Caco-2 (cell line): ENCODE data around the gene FNDC11. TPM values are rescaled to one million over a fixed set of nuclear protein-coding genes. Genes with fewer than 3 reads are reported as not detected.

Experiments
- BruUV-seq: library from RNA; stranded (reverse); fragments of 400-500 nt; replicated peaks from 2 replicates; lab custom pipeline; 2021; lab: Mats Ljungman, UMichigan
- CTCF ChIA-PET: fragments of 300-600 bp; sonication (Branson Sonifier 250); formaldehyde crosslinking; loops from one replicate; lab custom pipeline; 2022; ENCODE audit warnings: antibody characterized with exemption; lab: Charles Lee
- POLR2A ChIA-PET: fragments of 300-600 bp; sonication (Branson Sonifier 250); formaldehyde crosslinking; loops from one replicate; lab custom pipeline; 2022; ENCODE audit warnings: antibody characterized with exemption; lab: Charles Lee
- DNase-seq, 2 experiments: peaks; one replicate each; pipeline versions ENCODE4 v3.0.0 to v3.0.0-alpha.2; 2020 to 2022
- H3K27me3 ChIP-seq: replicated peaks from 2 replicates; pipeline ENCODE4 v1.6.0; 2011; ENCODE audit warnings: low read length; ENCODE audit not compliant: control insufficient read depth, insufficient read depth
- H3K36me3 ChIP-seq: 2 replicates; pipeline ENCODE4 v1.5.1; 2011; ENCODE audit warnings: low read length; ENCODE audit not compliant: control insufficient read depth, insufficient read depth
- H3K4me1 ChIP-seq: fragments of 250-450 bp; sonication (Bioruptor Pico); 2 replicates; pipeline ENCODE4 v1.5.1; 2020; ENCODE audit warnings: mild to moderate bottlenecking
- H3K4me3 ChIP-seq: 2 replicates; pipeline ENCODE4 v1.5.1; 2011; ENCODE audit warnings: low read depth, mild to moderate bottlenecking, control low read depth, low read length
- H3K9me3 ChIP-seq: fragments of 250-450 bp; sonication (Bioruptor Pico); 2 replicates; pipeline ENCODE4 v1.5.1; 2020; ENCODE audit warnings: mild to moderate bottlenecking, moderate library complexity
- H3K27ac Mint-ChIP-seq: one replicate; pipeline ENCODE4 v1.8.0; 2022; ENCODE audit warnings: mixed read lengths; ENCODE audit not compliant: unreplicated experiment
- H3K27me3 Mint-ChIP-seq: one replicate; pipeline ENCODE4 v1.8.0; 2022; ENCODE audit warnings: mixed read lengths; ENCODE audit not compliant: insufficient read depth, unreplicated experiment
- H3K36me3 Mint-ChIP-seq: one replicate; pipeline ENCODE4 v1.8.0; 2022; ENCODE audit warnings: mild to moderate bottlenecking, mixed read lengths; ENCODE audit not compliant: insufficient read depth, unreplicated experiment
- H3K4me1 Mint-ChIP-seq: one replicate; pipeline ENCODE4 v1.8.0; 2022; ENCODE audit warnings: low read depth, mixed read lengths; ENCODE audit not compliant: unreplicated experiment
- H3K4me3 Mint-ChIP-seq: one replicate; pipeline ENCODE4 v1.8.0; 2022; ENCODE audit warnings: mild to moderate bottlenecking, moderate library complexity, mixed read lengths; ENCODE audit not compliant: unreplicated experiment
- H3K9me3 Mint-ChIP-seq: one replicate; pipeline ENCODE4 v1.8.0; 2022; ENCODE audit warnings: mixed read lengths; ENCODE audit not compliant: unreplicated experiment
- CTCF ChIP-seq, 2 experiments: fragments of 200-600 bp in 1 of 2; IDR thresholded peaks; 1 replicate in 1 of 2; 2 replicates in 1 of 2; pipeline versions ENCODE4 v1.5.1 to v1.8.0; 2011 to 2022; ENCODE audit warnings: antibody characterized with exemption in 1 of 2, control low read depth in 1 of 2, inconsistent platforms in 1 of 2, low read depth in 1 of 2, low read length in 1 of 2, mild to moderate bottlenecking in 1 of 2, moderate library complexity in 1 of 2; ENCODE audit not compliant: insufficient read depth in 1 of 2, severe bottlenecking in 1 of 2, unreplicated experiment in 1 of 2
- intact Hi-C: fragments of 100-400 bp; cut with micrococcal nuclease; formaldehyde crosslinking; loops from one replicate; pipeline ENCODE4 v1.10.0; 2022; ENCODE audit not compliant: unreplicated experiment
- total RNA-seq: library from RNA; stranded (reverse); gene quantifications from 2 replicates; pipeline ENCODE4 v1.2.3, GENCODE V29; 2022

Gene FNDC11
- total RNA-seq, 1 experiment from 2014 or later, result not detected

DNA sequence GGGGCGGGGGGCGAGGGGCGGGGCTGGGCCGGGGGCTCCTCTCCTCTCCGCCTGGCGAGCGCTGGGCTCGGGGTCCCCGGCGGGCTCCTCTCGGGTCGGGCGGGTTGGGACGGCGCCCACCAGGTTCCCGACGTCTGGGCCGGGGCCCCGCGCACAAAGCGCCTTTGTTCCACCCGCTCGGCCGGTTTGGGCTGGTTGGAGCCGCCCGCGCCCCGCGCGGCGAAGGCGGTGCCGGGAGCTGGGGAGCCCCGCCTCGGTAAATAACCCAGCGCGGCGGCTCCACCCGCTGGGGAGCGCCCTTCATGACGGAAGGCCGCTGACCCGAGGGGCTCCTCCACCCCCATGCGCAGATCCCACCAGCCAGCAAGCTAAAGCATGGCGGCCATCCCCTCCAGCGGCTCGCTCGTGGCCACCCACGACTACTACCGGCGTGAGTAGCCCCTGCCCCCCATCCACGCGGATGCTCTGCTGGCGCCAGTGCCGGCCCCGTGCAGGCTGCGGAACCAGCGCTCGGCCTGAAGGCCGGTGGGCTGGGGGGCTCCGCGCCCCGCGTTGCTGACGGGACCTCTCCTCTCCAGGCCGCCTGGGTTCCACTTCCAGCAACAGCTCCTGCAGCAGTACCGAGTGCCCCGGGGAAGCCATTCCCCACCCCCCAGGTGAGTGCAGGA lies 32.9 kb upstream of the FNDC11 start:
- TSS peak; percentile 72 for BruUV-seq
- ChIA-PET POLR2A (interaction anchor here (0.6 to 2.4 kb wide), 25 partner anchors 10 to 727 kb away, joined by 3 to 21 read pairs (median 6); partner anchors contain the start of genes ARFRP1, GMEB2, HELZ2 and PRPF6), CTCF (interaction anchor here (0.5 to 2.5 kb wide), 14 partner anchors 9 to 1653 kb away, joined by 3 to 20 read pairs (median 6); partner anchors contain the start of gene ARFGAP1)

DNA sequence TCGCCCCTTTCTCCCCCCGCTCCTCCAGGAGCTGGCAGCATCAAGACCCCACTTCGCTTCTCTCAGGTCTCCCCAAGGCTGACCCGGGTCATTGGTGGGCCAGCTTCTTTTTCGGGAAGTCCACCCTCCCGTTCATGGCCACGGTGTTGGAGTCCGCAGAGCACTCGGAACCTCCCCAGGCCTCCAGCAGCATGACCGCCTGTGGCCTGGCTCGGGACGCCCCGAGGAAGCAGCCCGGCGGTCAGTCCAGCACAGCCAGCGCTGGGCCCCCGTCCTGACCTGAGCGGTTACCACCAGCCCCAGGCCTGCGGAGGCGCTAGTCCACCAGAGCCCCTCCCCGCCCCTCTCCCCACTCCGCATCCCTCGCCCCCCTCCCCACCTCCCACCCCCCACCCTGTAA lies 32.4 kb upstream of the FNDC11 start:
- DNase-seq, result no peak
- ChIA-PET POLR2A (interaction anchor here (0.6 to 2.4 kb wide), 24 partner anchors 9 to 727 kb away, joined by 3 to 21 read pairs (median 6); partner anchors contain the start of genes ARFRP1, GMEB2, HELZ2 and PRPF6), CTCF (interaction anchor here (0.9 to 2.5 kb wide), 9 partner anchors 8 to 298 kb away, joined by 3 to 20 read pairs (median 6); no protein-coding TSS in a partner anchor)
- no peaks in the 10 kb centered on the region for H3K4me1 Mint-ChIP-seq
- peak overlapping the region; percentile 95 for H3K27ac Mint-ChIP-seq
- no peak for TF ChIP-seq CTCF (IDR thresholded peaks at IDR 0.05; ENCODE audit: insufficient read depth in 1 of 2, low read depth in 1 of 2, low read length in 1 of 2, severe bottlenecking in 1 of 2, unreplicated experiment in 1 of 2)
- Histone ChIP-seq H3K9me3 (peaks cover 17% of the 10 kb centered on the region), H3K27me3 (no peaks in the 10 kb centered on the region), H3K4me1 (peaks cover 14% of the 10 kb centered on the region), H3K36me3 (peaks cover 19% of the 10 kb centered on the region), H3K4me3 (peak overlapping the region; percentile 97)
- H3K4me3 Mint-ChIP-seq, result peak overlapping the region; percentile 92
- no TSS peak for BruUV-seq
- no peaks in the 10 kb centered on the region for H3K9me3 Mint-ChIP-seq
- intact Hi-C loops, result no loop called here
- peaks cover 74% of the 10 kb centered on the region for H3K36me3 Mint-ChIP-seq
- no peaks in the 10 kb centered on the region for H3K27me3 Mint-ChIP-seq

More for the DNA sequence above, 32.9 kb upstream of the FNDC11 start:
- DNase-seq, result peak; percentile 92 to 95
- Mint-ChIP-seq H3K27ac (peak overlapping the region; percentile 95), H3K4me1 (no peaks in the 10 kb centered on the region), H3K4me3 (peak overlapping the region; percentile 92), H3K36me3 (peaks cover 69% of the 10 kb centered on the region), H3K9me3 (no peaks in the 10 kb centered on the region), H3K27me3 (no peaks in the 10 kb centered on the region)
- intact Hi-C loops, result loop anchor here (1.0 kb wide), 1 partner anchor 25 kb away; no protein-coding TSS in a partner anchor
- Histone ChIP-seq H3K36me3 (peaks cover 19% of the 10 kb centered on the region), H3K4me3 (peak overlapping the region; percentile 97), H3K27me3 (no peaks in the 10 kb centered on the region), H3K4me1 (peaks cover 14% of the 10 kb centered on the region), H3K9me3 (peaks cover 17% of the 10 kb centered on the region)
- peak in 1 of 2 experiments; percentile 37 for TF ChIP-seq CTCF (IDR thresholded peaks at IDR 0.05; ENCODE audit: insufficient read depth in 1 of 2, low read depth in 1 of 2, low read length in 1 of 2, severe bottlenecking in 1 of 2, unreplicated experiment in 1 of 2)

DNA sequence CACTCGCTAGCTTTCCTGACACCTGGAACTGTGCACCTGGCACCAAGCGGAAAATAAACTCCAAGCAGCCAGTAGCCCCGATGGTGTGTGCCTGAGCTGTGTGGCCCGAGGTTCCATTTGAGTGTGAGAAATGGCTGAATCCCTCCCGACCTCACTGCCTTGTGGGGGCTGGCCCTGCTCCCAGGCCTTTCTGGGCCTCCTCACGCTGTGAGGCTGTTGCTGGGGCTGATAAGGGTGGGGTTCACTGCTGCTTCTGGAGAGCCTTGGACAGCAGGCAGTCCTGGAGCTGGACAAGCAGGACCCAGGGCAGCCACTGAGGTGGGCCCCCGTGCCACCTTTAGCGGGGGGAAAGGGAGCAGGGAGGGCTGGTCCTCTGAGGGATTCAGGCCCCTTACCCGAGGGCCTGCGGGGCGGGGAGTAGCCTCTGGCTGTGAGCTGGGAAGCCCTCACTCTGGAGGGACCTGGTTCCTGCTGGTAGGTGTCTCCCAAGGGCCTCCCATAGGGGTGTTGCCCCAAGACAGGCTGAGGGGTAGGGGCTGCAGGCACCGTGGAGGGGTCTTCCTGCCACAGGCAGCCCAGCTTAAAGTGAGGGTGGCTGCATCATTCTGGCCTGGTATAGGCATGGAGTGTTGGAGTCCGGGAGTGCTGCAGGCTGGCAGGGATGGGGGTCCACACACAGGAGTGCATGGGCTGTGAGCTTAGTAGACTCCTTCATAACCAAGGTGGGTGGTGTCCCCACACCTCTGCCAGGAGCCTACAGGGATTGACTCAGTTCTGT lies 31.7 kb upstream of the FNDC11 start:
- Histone ChIP-seq H3K27me3 (no peaks in the 10 kb centered on the region), H3K4me3 (no peak overlapping the region), H3K4me1 (peaks cover 14% of the 10 kb centered on the region), H3K9me3 (peaks cover 17% of the 10 kb centered on the region), H3K36me3 (peaks cover 19% of the 10 kb centered on the region)
- H3K27ac Mint-ChIP-seq, result peak overlapping the region; percentile 95
- no peak for TF ChIP-seq CTCF (IDR thresholded peaks at IDR 0.05; ENCODE audit: insufficient read depth in 1 of 2, low read depth in 1 of 2, low read length in 1 of 2, severe bottlenecking in 1 of 2, unreplicated experiment in 1 of 2)
- no peaks in the 10 kb centered on the region for H3K9me3 Mint-ChIP-seq
- intact Hi-C loops, result no loop called here
- peak overlapping the region; percentile 92 for H3K4me3 Mint-ChIP-seq
- DNase-seq, result no peak
- peaks cover 80% of the 10 kb centered on the region for H3K36me3 Mint-ChIP-seq
- ChIA-PET POLR2A (no interaction called here), CTCF (interaction anchor here (2.5 kb wide), 1 partner anchor 25 kb away, joined by 15 read pairs; no protein-coding TSS in a partner anchor)
- H3K4me1 Mint-ChIP-seq, result no peaks in the 10 kb centered on the region
- no peaks in the 10 kb centered on the region for H3K27me3 Mint-ChIP-seq
- no TSS peak for BruUV-seq
